H1 (cell line): ENCODE results near the gene DCTD. TPM values are rescaled to one million over a fixed set of nuclear protein-coding genes. Genes with fewer than 3 reads are reported as not detected.

ENCODE experiments used
- SIRT6 ChIP-seq: IDR thresholded peaks from one replicate; pipeline ENCODE4 v1.7.1; 2012; ENCODE audit warnings: low read length, inconsistent platforms
- TAF7 ChIP-seq: optimal IDR thresholded peaks from 2 replicates; pipeline ENCODE3; 2011; ENCODE audit warnings: low read depth, mild to moderate bottlenecking, inconsistent platforms, low read length, moderate library complexity, borderline replicate concordance
- polyA plus RNA-seq, 7 experiments: library from polyadenylated mRNA; depleted of rRNA in 3 of 7; stranded (reverse) in 5 of 7; unstranded in 2 of 7; fragments of >200 nt in 5 of 7; fragments of 200-250 nt in 2 of 7; gene quantifications; 1 replicate in 5 of 7; 2 replicates in 1 of 7; 4 replicates in 1 of 7; pipeline versions ENCODE4 v1.2.1 to v1.2.3, GENCODE V29; 2011 to 2013; ENCODE audit warnings: missing spikeins in 2 of 7, mixed read lengths in 2 of 7
- total RNA-seq: library from RNA; stranded (reverse); fragmentation: NEBNext Ultra II Directional; extraction: Animal tissue kit (Norgen Biotek cat#: 25700); gene quantifications from 2 replicates; pipeline ENCODE4 v1.2.1, GENCODE V29; 2021
- TF ChIP-seq, protein P1 (sequence below), 3 experiments: IDR thresholded peaks; 1 replicate in 2 of 3; 2 replicates in 1 of 3; pipeline versions ENCODE4 v1.5.1 to v1.6.1; 2011; ENCODE audit warnings: low read length in 3 of 3, mild to moderate bottlenecking in 3 of 3, inconsistent platforms in 2 of 3, low read depth in 1 of 3, moderate library complexity in 1 of 3; ENCODE audit not compliant: insufficient read depth in 1 of 3; ENCODE audit errors: control extremely low read depth in 1 of 3
- TF ChIP-seq, protein P2 (sequence below): fragments of 300-600 bp; sonication (generic); IDR thresholded peaks from 2 replicates; pipeline ENCODE4 v1.7.1; 2012; ENCODE audit warnings: low read length, moderate library complexity, mild to moderate bottlenecking, inconsistent platforms; ENCODE audit not compliant: insufficient replicate concordance

Gene DCTD
- total and polyA plus RNA-seq, 2 of the 8 experiments (the other 6 are each of a cell fraction or from before 2014, with no cell fraction given): 60.2 to 69.5 TPM

DNA sequence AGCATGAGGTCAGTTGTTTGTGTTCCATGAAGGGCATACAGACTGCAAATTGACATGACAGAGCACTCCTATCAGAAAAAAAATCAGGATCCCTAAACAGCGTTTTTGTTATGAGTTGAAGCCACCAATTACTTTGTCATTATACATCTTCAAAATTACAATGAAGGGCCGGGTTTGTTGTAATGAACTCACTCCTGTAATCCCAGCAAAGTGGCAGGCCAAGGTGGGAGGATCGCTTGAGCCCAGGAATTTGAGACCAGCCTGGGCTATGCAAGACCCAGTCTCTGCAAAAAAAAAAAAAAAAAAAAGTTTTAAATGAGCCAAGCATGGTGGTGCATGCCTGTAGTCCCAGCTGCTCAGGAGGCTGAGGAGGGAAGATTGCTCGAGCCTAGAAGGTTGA is 3.5 kb upstream of the DCTD start (continued):
- TF ChIP-seq, protein P1, sequence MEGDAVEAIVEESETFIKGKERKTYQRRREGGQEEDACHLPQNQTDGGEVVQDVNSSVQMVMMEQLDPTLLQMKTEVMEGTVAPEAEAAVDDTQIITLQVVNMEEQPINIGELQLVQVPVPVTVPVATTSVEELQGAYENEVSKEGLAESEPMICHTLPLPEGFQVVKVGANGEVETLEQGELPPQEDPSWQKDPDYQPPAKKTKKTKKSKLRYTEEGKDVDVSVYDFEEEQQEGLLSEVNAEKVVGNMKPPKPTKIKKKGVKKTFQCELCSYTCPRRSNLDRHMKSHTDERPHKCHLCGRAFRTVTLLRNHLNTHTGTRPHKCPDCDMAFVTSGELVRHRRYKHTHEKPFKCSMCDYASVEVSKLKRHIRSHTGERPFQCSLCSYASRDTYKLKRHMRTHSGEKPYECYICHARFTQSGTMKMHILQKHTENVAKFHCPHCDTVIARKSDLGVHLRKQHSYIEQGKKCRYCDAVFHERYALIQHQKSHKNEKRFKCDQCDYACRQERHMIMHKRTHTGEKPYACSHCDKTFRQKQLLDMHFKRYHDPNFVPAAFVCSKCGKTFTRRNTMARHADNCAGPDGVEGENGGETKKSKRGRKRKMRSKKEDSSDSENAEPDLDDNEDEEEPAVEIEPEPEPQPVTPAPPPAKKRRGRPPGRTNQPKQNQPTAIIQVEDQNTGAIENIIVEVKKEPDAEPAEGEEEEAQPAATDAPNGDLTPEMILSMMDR (IDR thresholded peaks at IDR 0.05; ENCODE audit: control extremely low read depth in 1 of 3, insufficient read depth in 1 of 3, low read depth in 1 of 3, low read length in 3 of 3): no peak
- TF ChIP-seq, protein P2, sequence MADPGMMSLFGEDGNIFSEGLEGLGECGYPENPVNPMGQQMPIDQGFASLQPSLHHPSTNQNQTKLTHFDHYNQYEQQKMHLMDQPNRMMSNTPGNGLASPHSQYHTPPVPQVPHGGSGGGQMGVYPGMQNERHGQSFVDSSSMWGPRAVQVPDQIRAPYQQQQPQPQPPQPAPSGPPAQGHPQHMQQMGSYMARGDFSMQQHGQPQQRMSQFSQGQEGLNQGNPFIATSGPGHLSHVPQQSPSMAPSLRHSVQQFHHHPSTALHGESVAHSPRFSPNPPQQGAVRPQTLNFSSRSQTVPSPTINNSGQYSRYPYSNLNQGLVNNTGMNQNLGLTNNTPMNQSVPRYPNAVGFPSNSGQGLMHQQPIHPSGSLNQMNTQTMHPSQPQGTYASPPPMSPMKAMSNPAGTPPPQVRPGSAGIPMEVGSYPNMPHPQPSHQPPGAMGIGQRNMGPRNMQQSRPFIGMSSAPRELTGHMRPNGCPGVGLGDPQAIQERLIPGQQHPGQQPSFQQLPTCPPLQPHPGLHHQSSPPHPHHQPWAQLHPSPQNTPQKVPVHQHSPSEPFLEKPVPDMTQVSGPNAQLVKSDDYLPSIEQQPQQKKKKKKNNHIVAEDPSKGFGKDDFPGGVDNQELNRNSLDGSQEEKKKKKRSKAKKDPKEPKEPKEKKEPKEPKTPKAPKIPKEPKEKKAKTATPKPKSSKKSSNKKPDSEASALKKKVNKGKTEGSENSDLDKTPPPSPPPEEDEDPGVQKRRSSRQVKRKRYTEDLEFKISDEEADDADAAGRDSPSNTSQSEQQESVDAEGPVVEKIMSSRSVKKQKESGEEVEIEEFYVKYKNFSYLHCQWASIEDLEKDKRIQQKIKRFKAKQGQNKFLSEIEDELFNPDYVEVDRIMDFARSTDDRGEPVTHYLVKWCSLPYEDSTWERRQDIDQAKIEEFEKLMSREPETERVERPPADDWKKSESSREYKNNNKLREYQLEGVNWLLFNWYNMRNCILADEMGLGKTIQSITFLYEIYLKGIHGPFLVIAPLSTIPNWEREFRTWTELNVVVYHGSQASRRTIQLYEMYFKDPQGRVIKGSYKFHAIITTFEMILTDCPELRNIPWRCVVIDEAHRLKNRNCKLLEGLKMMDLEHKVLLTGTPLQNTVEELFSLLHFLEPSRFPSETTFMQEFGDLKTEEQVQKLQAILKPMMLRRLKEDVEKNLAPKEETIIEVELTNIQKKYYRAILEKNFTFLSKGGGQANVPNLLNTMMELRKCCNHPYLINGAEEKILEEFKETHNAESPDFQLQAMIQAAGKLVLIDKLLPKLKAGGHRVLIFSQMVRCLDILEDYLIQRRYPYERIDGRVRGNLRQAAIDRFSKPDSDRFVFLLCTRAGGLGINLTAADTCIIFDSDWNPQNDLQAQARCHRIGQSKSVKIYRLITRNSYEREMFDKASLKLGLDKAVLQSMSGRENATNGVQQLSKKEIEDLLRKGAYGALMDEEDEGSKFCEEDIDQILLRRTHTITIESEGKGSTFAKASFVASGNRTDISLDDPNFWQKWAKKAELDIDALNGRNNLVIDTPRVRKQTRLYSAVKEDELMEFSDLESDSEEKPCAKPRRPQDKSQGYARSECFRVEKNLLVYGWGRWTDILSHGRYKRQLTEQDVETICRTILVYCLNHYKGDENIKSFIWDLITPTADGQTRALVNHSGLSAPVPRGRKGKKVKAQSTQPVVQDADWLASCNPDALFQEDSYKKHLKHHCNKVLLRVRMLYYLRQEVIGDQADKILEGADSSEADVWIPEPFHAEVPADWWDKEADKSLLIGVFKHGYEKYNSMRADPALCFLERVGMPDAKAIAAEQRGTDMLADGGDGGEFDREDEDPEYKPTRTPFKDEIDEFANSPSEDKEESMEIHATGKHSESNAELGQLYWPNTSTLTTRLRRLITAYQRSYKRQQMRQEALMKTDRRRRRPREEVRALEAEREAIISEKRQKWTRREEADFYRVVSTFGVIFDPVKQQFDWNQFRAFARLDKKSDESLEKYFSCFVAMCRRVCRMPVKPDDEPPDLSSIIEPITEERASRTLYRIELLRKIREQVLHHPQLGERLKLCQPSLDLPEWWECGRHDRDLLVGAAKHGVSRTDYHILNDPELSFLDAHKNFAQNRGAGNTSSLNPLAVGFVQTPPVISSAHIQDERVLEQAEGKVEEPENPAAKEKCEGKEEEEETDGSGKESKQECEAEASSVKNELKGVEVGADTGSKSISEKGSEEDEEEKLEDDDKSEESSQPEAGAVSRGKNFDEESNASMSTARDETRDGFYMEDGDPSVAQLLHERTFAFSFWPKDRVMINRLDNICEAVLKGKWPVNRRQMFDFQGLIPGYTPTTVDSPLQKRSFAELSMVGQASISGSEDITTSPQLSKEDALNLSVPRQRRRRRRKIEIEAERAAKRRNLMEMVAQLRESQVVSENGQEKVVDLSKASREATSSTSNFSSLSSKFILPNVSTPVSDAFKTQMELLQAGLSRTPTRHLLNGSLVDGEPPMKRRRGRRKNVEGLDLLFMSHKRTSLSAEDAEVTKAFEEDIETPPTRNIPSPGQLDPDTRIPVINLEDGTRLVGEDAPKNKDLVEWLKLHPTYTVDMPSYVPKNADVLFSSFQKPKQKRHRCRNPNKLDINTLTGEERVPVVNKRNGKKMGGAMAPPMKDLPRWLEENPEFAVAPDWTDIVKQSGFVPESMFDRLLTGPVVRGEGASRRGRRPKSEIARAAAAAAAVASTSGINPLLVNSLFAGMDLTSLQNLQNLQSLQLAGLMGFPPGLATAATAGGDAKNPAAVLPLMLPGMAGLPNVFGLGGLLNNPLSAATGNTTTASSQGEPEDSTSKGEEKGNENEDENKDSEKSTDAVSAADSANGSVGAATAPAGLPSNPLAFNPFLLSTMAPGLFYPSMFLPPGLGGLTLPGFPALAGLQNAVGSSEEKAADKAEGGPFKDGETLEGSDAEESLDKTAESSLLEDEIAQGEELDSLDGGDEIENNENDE: no peak
- TF ChIP-seq SIRT6 (no peak), TAF7 (no peak)
